OCI-LY1 (cell line): Measurements from ENCODE around the gene MAN1C1.

Source experiments
- CTCF ChIP-seq: fragments of 200-600 bp; sonication (generic), shearing (Covaris generic); IDR thresholded peaks from 2 replicates; pipeline ENCODE4 v1.5.1; 2017; ENCODE audit warnings: mild to moderate bottlenecking, antibody characterized with exemption, low read length, moderate library complexity, mixed read lengths
- EZH2 ChIP-seq: fragments of 200-600 bp; sonication (generic), shearing (Covaris generic); IDR thresholded peaks from 2 replicates; pipeline ENCODE4 v1.8.0; 2017; ENCODE audit warnings: borderline replicate concordance, mixed run types, mild to moderate bottlenecking, antibody characterized with exemption, low read length, moderate library complexity, mixed read lengths

GRCh38 chr1:25687221-25688017, 70.8 kb downstream of the MAN1C1 start:
- TF ChIP-seq CTCF (no peak), EZH2 (no peak)
